OCI-LY7 (cell line): ENCODE data around the gene CERS6.

Source experiments
- EZH2phosphoT487 ChIP-seq: fragments of 200-600 bp; sonication (generic); IDR thresholded peaks from 2 replicates; pipeline ENCODE4 v1.6.1; 2018; ENCODE audit warnings: low read depth, borderline replicate concordance, mild to moderate bottlenecking, mixed run types, antibody characterized with exemption, low read length, moderate library complexity, mixed read lengths
- TF ChIP-seq, protein P1 (sequence below): fragments of 200-600 bp; sonication (generic); conservative IDR thresholded peaks from 2 replicates; pipeline ENCODE4 v1.5.1; 2014; ENCODE audit warnings: mild to moderate bottlenecking, antibody characterized with exemption, low read length, moderate library complexity, mixed read lengths

DNA sequence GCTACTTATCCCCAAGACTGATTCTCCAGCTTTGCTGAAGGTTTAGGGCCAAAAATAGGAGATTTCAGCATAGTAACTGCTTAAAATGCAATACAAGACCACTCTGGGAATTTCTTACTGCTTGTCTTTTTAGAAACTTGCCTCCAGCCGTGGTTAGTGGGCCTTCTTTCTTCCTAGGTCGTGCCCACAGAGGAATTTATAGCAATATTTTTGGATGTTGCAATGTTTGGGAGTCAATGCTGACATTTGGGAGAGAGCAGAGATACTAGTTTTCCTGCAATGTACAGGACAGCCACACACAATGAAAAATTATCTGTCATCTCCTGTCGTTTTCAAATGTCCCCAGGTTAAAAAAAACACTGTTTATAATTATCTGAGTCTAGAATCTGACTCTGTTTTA, 25.6 kb upstream of the CERS6 start:
- TF ChIP-seq, protein P1, sequence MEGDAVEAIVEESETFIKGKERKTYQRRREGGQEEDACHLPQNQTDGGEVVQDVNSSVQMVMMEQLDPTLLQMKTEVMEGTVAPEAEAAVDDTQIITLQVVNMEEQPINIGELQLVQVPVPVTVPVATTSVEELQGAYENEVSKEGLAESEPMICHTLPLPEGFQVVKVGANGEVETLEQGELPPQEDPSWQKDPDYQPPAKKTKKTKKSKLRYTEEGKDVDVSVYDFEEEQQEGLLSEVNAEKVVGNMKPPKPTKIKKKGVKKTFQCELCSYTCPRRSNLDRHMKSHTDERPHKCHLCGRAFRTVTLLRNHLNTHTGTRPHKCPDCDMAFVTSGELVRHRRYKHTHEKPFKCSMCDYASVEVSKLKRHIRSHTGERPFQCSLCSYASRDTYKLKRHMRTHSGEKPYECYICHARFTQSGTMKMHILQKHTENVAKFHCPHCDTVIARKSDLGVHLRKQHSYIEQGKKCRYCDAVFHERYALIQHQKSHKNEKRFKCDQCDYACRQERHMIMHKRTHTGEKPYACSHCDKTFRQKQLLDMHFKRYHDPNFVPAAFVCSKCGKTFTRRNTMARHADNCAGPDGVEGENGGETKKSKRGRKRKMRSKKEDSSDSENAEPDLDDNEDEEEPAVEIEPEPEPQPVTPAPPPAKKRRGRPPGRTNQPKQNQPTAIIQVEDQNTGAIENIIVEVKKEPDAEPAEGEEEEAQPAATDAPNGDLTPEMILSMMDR, result no peak
- TF ChIP-seq EZH2phosphoT487, result no peak
